ENCODE results near the gene MOB3B.

The MOB3B gene

GRCh38 chr9:27384262-27385014, 145.2 kb downstream of the MOB3B start:
- no peak for DNase-seq

GRCh38 chr9:27383524-27383923, 146.1 kb downstream of the MOB3B start:
- DNase-seq, result no peak

DNA sequence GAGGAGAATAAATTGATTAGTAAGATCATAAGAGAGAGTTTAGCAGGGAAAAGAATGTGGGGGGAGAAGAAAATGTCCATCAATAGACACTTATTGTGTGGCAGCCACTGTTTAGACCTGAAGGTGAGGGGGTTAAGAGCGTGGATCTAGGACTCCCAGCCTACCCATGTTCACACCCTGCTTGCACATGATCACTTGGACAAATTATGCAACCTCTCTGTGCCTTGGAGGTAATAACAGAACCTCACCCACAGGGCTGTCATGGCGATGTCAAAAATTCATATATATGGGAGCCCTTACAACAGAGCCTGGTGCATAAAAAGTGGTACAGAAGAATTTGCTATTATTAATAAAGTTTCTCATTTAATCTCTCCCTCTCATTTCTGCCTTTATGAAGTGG, 146.6 kb downstream of the MOB3B start:
- no peak for DNase-seq

GRCh38 chr9:27382308-27382707, 147.3 kb downstream of the MOB3B start:
- DNase-seq, result no peak

- no peak for DNase-seq
Measured at GRCh38 chr9:27379311-27380251, 150.0 kb downstream of the MOB3B start.

GRCh38 chr9:27377811-27378456, 151.7 kb downstream of the MOB3B start:
- DNase-seq, result no peak

DNA sequence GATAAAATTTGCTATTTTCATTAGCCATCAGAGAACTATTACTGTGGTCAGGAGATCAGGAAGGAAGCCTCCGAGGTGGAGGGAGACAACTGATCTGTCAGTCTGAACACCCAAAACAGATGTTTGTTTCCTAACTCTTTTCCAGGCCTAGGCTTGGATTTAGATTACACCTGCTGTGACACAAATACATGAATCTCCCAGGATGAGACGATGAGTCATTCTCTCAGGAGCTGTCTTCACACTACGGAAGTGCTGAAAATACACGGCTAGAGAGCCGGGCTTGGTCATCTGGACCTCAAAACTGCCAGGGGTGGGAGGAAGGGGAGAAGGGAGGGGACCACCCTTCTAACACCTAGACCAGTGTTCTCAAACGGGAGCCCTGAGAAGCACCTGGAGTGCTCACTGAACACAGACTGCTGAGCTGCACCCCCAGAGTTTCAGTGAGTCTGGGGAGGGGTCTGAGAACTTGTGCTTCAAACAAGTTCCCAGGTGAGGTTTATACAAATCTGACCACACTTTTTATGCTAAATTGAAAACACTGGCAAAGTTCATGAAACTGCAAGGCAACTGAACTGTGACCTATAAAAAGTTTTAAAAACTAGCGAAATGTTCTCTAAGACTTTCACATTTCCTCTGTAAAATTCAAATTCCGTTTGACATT, 152.3 kb downstream of the MOB3B start:
- no peak for DNase-seq

DNA sequence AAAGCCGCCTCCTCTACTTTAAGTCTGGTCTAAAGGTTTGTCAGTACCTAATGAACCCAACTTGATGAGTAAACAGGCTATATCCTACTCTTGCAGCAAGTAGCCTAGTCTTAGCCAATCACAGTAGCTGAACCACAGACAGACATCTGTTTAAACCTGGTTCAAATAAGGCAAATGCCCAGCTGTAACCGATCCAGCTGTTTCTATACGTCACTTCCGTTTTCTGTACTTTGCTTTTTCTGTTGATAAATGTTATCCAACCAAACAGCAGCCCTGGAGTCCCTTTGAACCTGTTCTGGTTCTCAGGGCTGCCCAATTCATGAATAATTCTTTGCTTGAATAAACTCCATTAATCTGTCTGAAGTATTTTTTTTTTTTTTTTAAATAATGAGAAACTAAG, 155.8 kb downstream of the MOB3B start:
- DNase-seq, result no peak

DNA sequence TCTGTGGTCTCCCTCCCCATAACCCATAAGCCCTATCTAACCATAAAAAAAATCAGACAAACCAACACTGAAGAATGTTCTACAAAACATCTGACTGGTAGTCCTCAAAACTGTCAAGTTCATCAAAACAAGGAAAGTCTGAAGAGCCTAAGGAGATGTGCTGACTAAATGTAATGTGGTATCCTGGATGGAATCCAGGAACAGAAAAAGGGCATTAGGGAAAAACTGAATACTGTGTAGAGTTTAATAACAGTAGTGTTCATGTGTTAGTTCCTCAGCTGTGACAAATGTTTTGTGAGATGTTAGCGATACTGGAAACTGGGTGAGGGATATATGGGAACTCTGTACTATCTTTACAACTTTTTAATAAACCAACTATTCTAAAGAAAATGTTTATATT, 157.0 kb downstream of the MOB3B start:
- DNase-seq, result no peak

DNA sequence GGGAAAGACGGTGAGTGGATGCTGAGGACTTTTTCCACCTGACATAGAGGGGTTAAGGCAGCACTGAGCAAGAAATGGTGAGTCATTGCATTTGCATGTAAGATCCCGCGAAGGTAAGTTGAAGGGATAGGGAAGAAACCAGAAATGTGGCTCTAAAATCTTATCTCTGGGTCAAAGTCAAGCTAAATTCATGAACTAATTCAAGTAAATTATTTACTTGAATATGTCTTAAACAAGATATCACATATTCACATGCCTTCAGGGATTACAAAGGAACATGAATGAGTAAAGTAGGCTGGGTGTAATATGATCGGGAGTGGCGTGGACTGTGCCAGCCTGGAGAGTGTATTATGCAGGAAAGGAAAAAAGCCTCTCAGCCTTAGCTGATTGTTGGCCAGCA, 158.2 kb downstream of the MOB3B start:
- no peak for DNase-seq

DNA sequence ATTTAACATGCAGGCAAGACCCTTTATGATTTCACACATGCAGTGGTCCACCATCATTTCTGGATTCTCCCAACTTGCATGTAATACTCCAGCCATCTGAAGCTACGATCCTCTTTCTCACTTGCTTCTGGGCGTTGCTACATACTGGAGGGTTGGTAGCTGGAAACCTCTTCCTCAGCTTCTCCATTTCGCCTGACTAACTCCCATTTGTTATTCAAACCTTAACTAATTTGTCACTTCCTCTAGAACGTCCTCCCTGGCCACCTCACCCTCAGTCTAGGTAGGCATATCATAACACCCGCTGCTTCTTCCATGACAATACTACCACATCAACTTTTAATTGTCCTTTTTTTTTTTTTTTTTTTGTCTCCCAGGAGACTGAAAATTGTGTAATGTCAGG, 160.0 kb downstream of the MOB3B start:
- DNase-seq, result no peak

DNA sequence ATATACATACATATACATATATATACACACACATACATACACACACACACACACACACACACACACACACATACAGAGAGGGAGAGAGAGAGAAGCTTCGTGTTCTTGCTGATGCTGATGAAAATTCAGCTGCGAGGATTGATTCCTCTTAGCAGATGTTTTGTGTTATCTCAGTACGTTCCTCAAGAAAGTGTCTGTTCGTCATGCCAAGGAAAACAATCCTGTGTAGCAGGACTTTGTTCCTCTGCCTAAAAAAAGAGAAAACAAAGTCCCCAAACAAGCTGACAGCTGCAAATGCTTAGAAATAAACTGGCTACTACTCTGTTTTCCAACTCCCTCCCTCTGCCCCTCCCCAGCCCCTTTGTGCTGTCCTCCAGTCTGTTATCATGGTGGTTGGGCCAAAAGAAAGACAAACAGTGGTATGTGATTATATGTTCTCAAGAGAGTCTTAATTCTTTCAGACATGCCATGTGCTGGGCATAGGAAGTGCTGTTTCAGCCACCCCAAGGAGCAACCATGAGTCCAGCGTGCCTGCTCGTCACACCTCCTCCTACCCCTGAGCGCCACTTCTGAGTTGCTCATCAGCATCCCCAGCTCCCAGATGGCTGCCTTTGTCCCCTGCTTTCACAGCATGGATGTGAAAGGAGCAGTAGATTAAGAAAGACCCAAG, 161.2 kb downstream of the MOB3B start:
- DNase-seq, result no peak

DNA sequence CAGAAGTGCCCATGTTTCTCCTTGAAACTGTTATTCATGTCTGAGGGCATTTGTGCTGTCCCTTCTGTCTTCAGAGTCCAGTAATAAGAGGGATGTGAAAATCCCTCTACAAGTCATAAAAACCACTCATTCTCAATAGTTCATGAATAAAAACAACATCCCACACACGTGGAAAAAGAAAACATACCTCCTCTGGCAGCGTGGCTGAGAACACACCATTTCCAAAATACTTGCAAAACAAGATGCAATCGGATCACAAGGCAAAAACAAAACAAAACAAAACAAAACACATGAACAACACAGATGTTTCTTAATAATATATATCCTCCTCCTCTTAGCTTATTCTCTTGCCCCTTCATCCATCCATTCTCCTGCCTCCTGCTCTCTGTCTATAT, 161.7 kb downstream of the MOB3B start:
- DNase-seq, result no peak

- DNase-seq, result no peak
Measured at GRCh38 chr9:27367175-27367798, 162.3 kb downstream of the MOB3B start.

DNA sequence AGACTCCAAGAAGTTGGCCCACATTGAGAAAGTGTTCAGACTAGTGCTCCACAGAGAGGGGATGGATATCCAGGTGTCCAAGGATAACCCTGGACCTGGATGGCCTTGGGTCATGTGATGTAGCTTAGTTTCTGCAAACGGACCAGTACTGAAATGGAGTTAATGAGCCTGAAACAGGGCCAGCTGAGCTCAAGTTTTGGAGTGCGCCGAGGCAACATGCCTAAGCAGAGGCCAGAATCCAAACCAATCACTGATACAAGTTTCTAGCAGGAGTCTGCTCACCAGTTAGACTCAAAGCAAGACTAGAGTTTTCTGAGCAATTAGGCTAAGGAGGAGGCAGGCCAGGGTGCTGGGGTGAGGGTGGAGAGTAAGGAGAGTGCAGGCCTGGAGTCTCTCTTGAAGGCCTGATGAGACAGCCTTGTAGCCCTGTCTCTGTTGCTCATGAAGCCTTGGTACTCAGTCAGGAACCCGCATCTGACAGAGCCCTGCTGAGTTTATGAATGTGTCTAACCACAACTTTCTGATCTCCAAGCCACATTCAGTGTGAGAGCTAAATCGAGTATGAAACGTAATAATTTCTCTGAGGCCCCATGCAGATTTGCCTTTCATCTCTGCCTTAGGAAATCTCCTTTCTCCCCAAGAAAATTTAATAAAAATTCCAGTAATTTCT, 163.8 kb downstream of the MOB3B start:
- DNase-seq, result no peak

GRCh38 chr9:27362447-27363210, 167.0 kb downstream of the MOB3B start:
- DNase-seq, result no peak

DNA sequence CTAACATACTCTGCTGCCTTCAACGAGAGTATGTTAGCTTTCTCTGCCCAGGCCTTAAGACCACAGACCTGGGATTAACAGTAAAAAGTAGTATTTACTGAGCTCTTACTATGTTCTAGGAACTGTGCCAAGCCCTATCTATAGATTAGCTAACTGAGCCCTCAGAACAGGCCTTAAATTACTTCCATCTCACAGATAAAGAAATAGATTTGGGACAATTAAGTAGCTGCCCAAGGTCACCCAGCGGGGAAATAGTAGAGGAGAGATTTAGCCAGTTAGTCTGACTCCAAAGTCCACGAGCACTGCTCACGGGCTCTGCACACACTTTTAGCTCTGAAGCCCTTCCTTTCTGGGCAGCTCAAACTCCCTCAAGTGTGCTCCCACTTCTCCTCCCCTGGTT, 168.1 kb downstream of the MOB3B start:
- no peak for DNase-seq

DNA sequence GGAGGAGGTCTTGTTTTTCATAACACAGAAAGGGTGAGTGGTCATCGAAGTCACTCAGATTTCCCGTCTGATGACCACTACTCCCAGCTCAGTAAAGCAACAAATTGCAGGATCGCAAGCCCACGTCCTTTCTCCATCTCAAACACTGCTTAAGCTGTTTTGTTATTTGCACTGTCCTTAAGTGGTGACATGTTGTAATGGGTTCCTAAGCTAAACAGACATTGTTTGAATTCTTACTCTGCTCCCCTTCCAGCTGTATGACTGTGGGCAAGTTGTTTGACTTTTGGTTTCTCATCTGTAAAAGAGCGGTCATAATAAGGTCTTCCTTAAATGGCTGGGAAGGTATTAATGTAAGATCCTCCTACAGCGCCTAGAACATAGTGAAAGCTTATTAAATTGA, 169.9 kb downstream of the MOB3B start:
- no peak for DNase-seq

- no peak for DNase-seq
Measured at GRCh38 chr9:27358007-27358406, 171.6 kb downstream of the MOB3B start.

DNA sequence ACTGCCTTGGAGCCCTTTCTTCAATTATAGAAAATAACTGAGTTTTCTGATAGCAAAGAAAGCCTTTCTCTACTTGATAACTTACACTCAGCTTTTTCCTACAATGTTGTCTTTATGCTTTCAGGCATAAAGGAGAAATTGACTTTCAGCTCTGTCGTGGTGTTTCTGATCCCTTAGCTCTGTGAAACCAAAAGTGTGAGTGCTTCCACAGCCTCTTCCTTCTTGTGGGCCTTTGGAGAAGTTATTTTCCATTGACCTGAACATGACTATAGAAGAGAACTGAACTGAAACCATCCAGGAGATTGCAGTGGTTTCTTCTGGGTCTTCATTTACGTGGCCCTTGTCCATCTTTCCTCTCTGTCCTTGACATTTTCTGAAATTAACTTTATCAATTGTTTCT, 173.2 kb downstream of the MOB3B start:
- DNase-seq, result no peak

DNA sequence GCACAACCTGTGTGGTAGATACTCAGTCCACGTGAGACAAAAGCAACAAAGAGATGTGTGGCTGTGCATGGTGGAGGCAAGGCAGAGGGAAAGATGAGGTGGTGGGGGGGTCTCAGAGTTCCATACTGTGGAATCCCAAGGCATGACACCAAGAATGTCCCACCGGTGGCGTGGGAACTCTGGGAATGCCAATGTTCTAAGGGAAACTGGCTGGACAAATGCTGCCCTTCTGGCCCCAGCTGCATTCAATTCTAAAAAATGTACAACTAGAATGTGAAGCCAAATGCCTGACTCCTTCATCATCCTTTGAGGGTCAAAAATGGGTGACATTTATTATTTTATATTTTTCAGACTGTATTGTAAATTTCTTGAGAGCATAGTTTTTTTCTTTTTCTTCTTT, 174.4 kb downstream of the MOB3B start:
- no peak for DNase-seq

Measured in CD4-positive, alpha-beta T cell treated with Interleukin-10 for 1 hour (primary cell).